ENCODE results near the gene HS6ST1. TPM values are rescaled to one million over a fixed set of nuclear protein-coding genes. Genes with fewer than 3 reads are reported as not detected.

The HS6ST1 gene
- total and polyA plus RNA-seq, 4 donors, result 17.9 to 31.9 (median 25.4) TPM

DNA sequence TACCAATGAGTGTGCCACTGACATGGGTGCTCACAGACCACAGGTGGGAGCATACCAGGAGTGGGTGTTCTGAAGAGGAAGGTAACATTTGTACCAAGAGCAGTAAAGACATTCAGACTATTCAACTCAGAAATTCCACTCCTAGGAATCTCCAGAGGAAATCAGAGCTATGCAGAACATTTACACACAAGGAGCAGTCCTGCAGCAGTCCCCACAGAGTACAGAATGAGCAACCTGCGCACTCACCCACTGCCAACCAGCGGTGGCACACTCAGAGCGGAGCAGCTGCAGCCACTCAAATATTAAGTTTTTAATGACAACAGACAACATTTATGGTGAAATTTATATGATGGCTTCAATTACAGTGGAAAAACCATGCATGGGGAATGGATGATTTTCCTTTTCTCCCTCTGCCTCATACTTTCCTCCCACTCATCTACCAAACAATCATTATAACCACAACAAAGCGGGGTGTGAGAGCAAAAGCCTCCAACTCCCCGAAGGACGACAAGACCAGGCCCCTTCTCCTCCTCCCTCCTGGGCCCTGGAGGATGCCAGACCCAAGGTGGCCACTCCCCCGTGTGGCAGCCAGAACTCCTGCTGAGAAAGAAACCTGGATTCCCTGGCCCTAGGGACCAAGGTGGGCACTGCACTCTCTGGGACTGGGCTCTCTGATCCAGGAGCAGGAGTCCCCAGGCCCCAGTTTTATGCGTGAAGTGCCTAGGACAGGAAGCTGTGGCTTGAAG lies 5.4 kb downstream of the HS6ST1 start:
- no peak overlapping the region for H3K4me3 ChIP-seq (ENCODE audit: low read depth in 1 of 3, low read length in 3 of 3)
- no peak for DNase-seq (ENCODE audit: low spot score)

More for the DNA sequence above, 5.4 kb downstream of the HS6ST1 start:
- no peaks in the 10 kb centered on the region for H3K27me3 ChIP-seq (ENCODE audit: control insufficient read depth in 4 of 4, insufficient read depth in 4 of 4, low read length in 3 of 4)
- H3K4me1 ChIP-seq (ENCODE audit: control insufficient read depth in 4 of 4, insufficient read depth in 4 of 4, low read length in 3 of 4), result peaks cover 49 to 92% (median 87%) of the 10 kb centered on the region in 4 donors
- no peaks in the 10 kb centered on the region for H3K36me3 ChIP-seq (ENCODE audit: control insufficient read depth in 4 of 4, insufficient read depth in 3 of 4, low read depth in 1 of 4, low read length in 3 of 4)
- H3K9ac ChIP-seq (ENCODE audit: low read depth in 1 of 2, low read length in 2 of 2), result no peak overlapping the region
- 80% methylated on average over 8 of the region's 8 CpGs for WGBS
- TF ChIP-seq RXRA (IDR thresholded peaks at IDR 0.05) (no peak), HNF4G (IDR thresholded peaks at IDR 0.05) (no peak), GABPA (IDR thresholded peaks at IDR 0.05 in 1 of 2, conservative IDR thresholded peaks at IDR 0.05 in 1 of 2) (no peak), YY1 (IDR thresholded peaks at IDR 0.05) (no peak), HNF4A (conservative IDR thresholded peaks at IDR 0.05) (no peak), SP1 (IDR thresholded peaks at IDR 0.05) (no peak), EGR1 (IDR thresholded peaks at IDR 0.05; ENCODE audit: low read depth in 2 of 2) (no peak), NR2F2 (IDR thresholded peaks at IDR 0.05) (no peak), FOXA1 (IDR thresholded peaks at IDR 0.05) (no peak), RAD21 (IDR thresholded peaks at IDR 0.05) (no peak), JUND (IDR thresholded peaks at IDR 0.05) (no peak)
- TF ChIP-seq, protein P1, sequence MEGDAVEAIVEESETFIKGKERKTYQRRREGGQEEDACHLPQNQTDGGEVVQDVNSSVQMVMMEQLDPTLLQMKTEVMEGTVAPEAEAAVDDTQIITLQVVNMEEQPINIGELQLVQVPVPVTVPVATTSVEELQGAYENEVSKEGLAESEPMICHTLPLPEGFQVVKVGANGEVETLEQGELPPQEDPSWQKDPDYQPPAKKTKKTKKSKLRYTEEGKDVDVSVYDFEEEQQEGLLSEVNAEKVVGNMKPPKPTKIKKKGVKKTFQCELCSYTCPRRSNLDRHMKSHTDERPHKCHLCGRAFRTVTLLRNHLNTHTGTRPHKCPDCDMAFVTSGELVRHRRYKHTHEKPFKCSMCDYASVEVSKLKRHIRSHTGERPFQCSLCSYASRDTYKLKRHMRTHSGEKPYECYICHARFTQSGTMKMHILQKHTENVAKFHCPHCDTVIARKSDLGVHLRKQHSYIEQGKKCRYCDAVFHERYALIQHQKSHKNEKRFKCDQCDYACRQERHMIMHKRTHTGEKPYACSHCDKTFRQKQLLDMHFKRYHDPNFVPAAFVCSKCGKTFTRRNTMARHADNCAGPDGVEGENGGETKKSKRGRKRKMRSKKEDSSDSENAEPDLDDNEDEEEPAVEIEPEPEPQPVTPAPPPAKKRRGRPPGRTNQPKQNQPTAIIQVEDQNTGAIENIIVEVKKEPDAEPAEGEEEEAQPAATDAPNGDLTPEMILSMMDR (IDR thresholded peaks at IDR 0.05; ENCODE audit: low read depth, low read length, missing input control), result no peak
- TF ChIP-seq, protein P2, sequence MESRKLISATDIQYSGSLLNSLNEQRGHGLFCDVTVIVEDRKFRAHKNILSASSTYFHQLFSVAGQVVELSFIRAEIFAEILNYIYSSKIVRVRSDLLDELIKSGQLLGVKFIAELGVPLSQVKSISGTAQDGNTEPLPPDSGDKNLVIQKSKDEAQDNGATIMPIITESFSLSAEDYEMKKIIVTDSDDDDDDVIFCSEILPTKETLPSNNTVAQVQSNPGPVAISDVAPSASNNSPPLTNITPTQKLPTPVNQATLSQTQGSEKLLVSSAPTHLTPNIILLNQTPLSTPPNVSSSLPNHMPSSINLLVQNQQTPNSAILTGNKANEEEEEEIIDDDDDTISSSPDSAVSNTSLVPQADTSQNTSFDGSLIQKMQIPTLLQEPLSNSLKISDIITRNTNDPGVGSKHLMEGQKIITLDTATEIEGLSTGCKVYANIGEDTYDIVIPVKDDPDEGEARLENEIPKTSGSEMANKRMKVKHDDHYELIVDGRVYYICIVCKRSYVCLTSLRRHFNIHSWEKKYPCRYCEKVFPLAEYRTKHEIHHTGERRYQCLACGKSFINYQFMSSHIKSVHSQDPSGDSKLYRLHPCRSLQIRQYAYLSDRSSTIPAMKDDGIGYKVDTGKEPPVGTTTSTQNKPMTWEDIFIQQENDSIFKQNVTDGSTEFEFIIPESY (IDR thresholded peaks at IDR 0.05), result no peak
- TF ChIP-seq, protein P3, sequence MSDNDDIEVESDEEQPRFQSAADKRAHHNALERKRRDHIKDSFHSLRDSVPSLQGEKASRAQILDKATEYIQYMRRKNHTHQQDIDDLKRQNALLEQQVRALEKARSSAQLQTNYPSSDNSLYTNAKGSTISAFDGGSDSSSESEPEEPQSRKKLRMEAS (IDR thresholded peaks at IDR 0.05), result no peak
- TF ChIP-seq, protein P4, sequence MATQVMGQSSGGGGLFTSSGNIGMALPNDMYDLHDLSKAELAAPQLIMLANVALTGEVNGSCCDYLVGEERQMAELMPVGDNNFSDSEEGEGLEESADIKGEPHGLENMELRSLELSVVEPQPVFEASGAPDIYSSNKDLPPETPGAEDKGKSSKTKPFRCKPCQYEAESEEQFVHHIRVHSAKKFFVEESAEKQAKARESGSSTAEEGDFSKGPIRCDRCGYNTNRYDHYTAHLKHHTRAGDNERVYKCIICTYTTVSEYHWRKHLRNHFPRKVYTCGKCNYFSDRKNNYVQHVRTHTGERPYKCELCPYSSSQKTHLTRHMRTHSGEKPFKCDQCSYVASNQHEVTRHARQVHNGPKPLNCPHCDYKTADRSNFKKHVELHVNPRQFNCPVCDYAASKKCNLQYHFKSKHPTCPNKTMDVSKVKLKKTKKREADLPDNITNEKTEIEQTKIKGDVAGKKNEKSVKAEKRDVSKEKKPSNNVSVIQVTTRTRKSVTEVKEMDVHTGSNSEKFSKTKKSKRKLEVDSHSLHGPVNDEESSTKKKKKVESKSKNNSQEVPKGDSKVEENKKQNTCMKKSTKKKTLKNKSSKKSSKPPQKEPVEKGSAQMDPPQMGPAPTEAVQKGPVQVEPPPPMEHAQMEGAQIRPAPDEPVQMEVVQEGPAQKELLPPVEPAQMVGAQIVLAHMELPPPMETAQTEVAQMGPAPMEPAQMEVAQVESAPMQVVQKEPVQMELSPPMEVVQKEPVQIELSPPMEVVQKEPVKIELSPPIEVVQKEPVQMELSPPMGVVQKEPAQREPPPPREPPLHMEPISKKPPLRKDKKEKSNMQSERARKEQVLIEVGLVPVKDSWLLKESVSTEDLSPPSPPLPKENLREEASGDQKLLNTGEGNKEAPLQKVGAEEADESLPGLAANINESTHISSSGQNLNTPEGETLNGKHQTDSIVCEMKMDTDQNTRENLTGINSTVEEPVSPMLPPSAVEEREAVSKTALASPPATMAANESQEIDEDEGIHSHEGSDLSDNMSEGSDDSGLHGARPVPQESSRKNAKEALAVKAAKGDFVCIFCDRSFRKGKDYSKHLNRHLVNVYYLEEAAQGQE (IDR thresholded peaks at IDR 0.05), result no peak
- TF ChIP-seq, protein P5, sequence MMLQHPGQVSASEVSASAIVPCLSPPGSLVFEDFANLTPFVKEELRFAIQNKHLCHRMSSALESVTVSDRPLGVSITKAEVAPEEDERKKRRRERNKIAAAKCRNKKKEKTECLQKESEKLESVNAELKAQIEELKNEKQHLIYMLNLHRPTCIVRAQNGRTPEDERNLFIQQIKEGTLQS (IDR thresholded peaks at IDR 0.05), result no peak
- no peaks in the 10 kb centered on the region for H3K9me3 ChIP-seq (ENCODE audit: control insufficient read depth in 4 of 4, low read length in 3 of 4)
- no peak overlapping the region for H3K27ac ChIP-seq (ENCODE audit: low read depth in 1 of 2, low read length in 2 of 2)
